Esophagus muscularis mucosa (tissue), 4 donors: Measurements from ENCODE around the gene DCAF6.

Source experiments
- EP300 ChIP-seq: sonication (generic); formaldehyde crosslinking; IDR thresholded peaks from one replicate; pipeline ENCODE4 v1.6.1; 2017; ENCODE audit warnings: antibody characterized with exemption
- POLR2A ChIP-seq: fragments of 450-650 bp; IDR thresholded peaks from one replicate; pipeline ENCODE4 v1.6.1; 2017; ENCODE audit warnings: antibody characterized with exemption, moderate library complexity, mild to moderate bottlenecking, low read depth
- POLR2AphosphoS5 ChIP-seq, 2 donors: sonication (generic); formaldehyde crosslinking; IDR thresholded peaks; one replicate each; pipeline ENCODE4 v1.6.1; 2017; ENCODE audit warnings: antibody characterized with exemption in 2 of 2
- TF ChIP-seq, protein P1 (sequence below), 3 experiments: fragments of 200-600 bp in 2 of 3; fragments of 450-650 bp in 1 of 3; sonication (generic) in 2 of 3; IDR thresholded peaks; one replicate each; pipeline ENCODE4 v1.5.1; 2017 to 2019; ENCODE audit warnings: antibody characterized with exemption in 3 of 3, mild to moderate bottlenecking in 2 of 3, moderate library complexity in 1 of 3

DNA sequence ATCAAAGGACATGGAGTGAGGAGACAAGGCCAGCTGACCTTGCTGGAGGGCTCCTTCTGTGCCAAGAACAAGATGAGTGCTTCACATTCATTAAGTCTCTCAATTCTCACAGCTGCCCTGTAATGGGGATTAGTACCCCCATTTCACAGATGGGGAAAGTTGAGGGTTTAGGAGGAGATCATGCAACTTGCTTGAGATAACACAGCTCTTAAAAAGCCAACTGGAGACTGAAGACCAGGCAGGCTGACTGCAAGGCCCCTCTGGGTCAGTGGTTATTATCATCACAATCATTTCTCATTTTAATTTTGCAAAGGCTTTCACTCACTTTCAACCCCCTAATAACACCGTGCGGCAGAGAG is 153.5 kb downstream of the DCAF6 start:
- TF ChIP-seq POLR2A (no peak), POLR2AphosphoS5 (IDR thresholded peaks at IDR 0.05) (no peak), EP300 (no peak)
- TF ChIP-seq, protein P1, sequence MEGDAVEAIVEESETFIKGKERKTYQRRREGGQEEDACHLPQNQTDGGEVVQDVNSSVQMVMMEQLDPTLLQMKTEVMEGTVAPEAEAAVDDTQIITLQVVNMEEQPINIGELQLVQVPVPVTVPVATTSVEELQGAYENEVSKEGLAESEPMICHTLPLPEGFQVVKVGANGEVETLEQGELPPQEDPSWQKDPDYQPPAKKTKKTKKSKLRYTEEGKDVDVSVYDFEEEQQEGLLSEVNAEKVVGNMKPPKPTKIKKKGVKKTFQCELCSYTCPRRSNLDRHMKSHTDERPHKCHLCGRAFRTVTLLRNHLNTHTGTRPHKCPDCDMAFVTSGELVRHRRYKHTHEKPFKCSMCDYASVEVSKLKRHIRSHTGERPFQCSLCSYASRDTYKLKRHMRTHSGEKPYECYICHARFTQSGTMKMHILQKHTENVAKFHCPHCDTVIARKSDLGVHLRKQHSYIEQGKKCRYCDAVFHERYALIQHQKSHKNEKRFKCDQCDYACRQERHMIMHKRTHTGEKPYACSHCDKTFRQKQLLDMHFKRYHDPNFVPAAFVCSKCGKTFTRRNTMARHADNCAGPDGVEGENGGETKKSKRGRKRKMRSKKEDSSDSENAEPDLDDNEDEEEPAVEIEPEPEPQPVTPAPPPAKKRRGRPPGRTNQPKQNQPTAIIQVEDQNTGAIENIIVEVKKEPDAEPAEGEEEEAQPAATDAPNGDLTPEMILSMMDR (IDR thresholded peaks at IDR 0.05), result no peak
